ENCODE results near the gene KCND1.

Gene KCND1

DNA sequence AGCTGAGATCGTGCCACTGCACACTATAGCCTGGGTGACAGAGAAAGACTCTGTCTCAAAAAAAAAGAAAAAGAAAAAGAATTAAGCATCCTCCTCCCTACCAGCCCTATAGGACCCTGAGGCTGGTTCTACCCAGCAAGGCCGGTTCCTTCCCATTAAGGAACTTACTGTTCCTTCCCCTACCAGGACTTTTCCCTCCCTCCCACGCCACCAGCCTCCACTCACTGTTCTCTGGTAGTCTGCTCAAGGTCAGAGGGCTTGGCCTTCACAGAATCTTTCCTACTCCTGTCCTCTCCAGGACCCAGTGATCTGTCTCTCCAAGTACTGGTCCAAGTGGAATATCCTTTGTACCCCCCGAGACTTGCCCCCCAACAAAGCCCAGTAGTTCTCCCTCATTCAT, 29.0 kb upstream of the KCND1 start:
- DNase-seq (ENCODE audit: low spot score), result no peak
- Histone ChIP-seq H3K4me3 (peak overlapping the region; percentile 79), H3K27ac (no peak overlapping the region)
- TF ChIP-seq CTCF (IDR thresholded peaks at IDR 0.05), result no peak

DNA sequence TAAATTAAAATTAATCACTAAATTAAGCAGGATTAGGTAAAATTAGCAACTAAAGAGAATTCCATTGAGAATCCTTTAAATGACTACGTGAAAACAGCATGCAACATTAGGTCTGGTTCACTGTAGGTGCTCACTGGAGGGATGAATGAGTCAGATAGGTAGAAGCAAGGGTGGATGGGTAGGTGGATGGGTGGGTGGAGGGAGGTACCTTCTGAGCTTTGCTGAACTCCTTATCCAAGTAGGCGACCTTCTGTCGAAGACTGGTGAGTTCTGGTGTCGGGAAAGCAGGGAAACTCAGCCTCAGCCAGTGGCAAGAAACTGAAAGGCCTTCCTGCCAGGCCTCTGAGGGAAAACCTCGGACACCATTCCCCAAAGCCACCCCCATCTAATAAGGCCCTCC, 27.4 kb upstream of the KCND1 start:
- no peak for TF ChIP-seq CTCF (IDR thresholded peaks at IDR 0.05)
- DNase-seq (ENCODE audit: low spot score), result no peak
- H3K4me3 ChIP-seq, result no peak overlapping the region
- H3K27ac ChIP-seq, result no peak overlapping the region

- Histone ChIP-seq H3K4me3 (no peak overlapping the region), H3K27ac (no peak overlapping the region)
- TF ChIP-seq CTCF (IDR thresholded peaks at IDR 0.05), result no peak
- no peak for DNase-seq (ENCODE audit: low spot score)
Measured at GRCh38 chrX:48998391-48998790, 26.7 kb upstream of the KCND1 start.

GRCh38 chrX:48997865-48998264, 26.2 kb upstream of the KCND1 start:
- H3K4me3 ChIP-seq, result no peak overlapping the region
- TF ChIP-seq CTCF (IDR thresholded peaks at IDR 0.05), result no peak
- DNase-seq (ENCODE audit: low spot score), result no peak
- H3K27ac ChIP-seq, result no peak overlapping the region

DNA sequence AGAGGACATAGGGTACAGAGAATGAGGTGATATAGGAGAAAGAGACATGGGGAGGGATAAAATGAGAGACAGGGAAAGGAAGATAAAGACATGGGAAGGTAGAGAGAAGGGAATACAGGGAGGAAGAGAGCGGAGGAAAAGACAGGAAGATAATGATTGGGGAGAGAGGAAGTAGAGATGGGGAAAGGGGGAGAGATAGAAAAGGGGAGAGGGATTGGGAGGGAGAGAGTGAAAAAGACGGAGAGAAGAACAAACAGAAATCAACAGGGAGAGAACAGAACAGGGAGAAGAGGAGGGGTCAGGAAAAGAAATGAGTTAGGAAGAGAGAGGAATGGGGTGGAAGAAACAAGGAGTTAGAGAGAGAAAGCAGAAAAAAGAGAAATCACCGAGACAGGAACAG, 25.8 kb upstream of the KCND1 start:
- DNase-seq (ENCODE audit: low spot score), result no peak
- no peak for TF ChIP-seq CTCF (IDR thresholded peaks at IDR 0.05)
- Histone ChIP-seq H3K4me3 (no peak overlapping the region), H3K27ac (no peak overlapping the region)

DNA sequence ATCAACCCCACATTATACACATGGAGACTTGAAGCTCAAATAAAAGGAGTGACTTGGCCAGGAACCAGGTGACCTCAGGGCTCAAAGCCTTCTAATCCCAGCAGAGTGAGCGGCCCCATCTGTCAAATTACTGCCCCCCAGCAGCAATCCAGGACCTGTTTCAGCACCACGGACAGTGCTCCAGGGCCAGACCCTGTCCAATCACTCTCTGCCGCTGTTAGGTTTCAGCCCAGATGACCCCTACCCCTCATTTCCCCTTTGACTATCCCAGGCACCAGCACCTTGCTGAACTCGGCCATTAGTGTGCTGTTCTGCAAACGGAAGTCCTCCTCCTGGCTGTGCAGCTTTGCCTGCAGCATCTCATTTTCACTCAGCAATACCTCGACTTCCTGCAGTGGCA, 25.3 kb upstream of the KCND1 start:
- H3K27ac ChIP-seq, result no peak overlapping the region
- DNase-seq (ENCODE audit: low spot score), result no peak
- no peak for TF ChIP-seq CTCF (IDR thresholded peaks at IDR 0.05)
- no peak overlapping the region for H3K4me3 ChIP-seq

- no peak for TF ChIP-seq CTCF (IDR thresholded peaks at IDR 0.05)
- H3K27ac ChIP-seq, result no peak overlapping the region
- no peak overlapping the region for H3K4me3 ChIP-seq
- DNase-seq (ENCODE audit: low spot score), result no peak
Measured at GRCh38 chrX:48992341-48992740, 20.7 kb upstream of the KCND1 start.
